Subcutaneous abdominal adipose tissue (tissue), 5 donors: Measurements from ENCODE around the gene SEMA3F.

Source experiments
- H3K27ac ChIP-seq: one replicate; pipeline ENCODE4 v1.7.0; 2013; ENCODE audit warnings: low read depth, mild to moderate bottlenecking, inconsistent platforms, low read length, moderate library complexity
- H3K27me3 ChIP-seq, 5 donors: one replicate each; pipeline ENCODE4 v1.7.0; 2013; ENCODE audit warnings: low read length in 5 of 5, inconsistent platforms in 1 of 5; ENCODE audit not compliant: control insufficient read depth in 5 of 5, insufficient read depth in 4 of 5
- H3K36me3 ChIP-seq, 5 donors: one replicate each; pipeline ENCODE4 v1.7.0; 2013; ENCODE audit warnings: low read length in 5 of 5; ENCODE audit not compliant: control insufficient read depth in 5 of 5, insufficient read depth in 5 of 5
- H3K4me1 ChIP-seq, 5 donors: one replicate each; pipeline ENCODE4 v1.7.0; 2013; ENCODE audit warnings: low read length in 5 of 5, mild to moderate bottlenecking in 3 of 5, moderate library complexity in 1 of 5; ENCODE audit not compliant: control insufficient read depth in 5 of 5, insufficient read depth in 5 of 5
- H3K4me3 ChIP-seq, 5 donors: one replicate each; pipeline ENCODE4 v1.7.0; 2013; ENCODE audit warnings: low read length in 5 of 5, low read depth in 1 of 5
- H3K9ac ChIP-seq, 5 donors: one replicate each; pipeline ENCODE4 v1.7.0; 2013; ENCODE audit warnings: low read length in 5 of 5, mild to moderate bottlenecking in 4 of 5, moderate library complexity in 3 of 5
- H3K9me3 ChIP-seq, 5 donors: one replicate each; pipeline ENCODE4 v1.7.0; 2013; ENCODE audit warnings: low read length in 5 of 5; ENCODE audit not compliant: control insufficient read depth in 5 of 5
- donor health status: healthy.
- donor health status: healthy.
- donor health status: healthy.
- donor health status: healthy.
- donor health status: healthy.

Gene SEMA3F

GRCh38 chr3:50162034-50162883 is 7.1 kb downstream of the SEMA3F start:
- H3K27ac ChIP-seq, result peak overlapping the region; percentile 83
- H3K4me1 ChIP-seq, result peaks cover 26 to 100% (median 72%) of the 10 kb centered on the region in 5 donors
- no peak overlapping the region for H3K4me3 ChIP-seq
- H3K36me3 ChIP-seq, result no peaks in the 10 kb centered on the region
- no peaks in the 10 kb centered on the region for H3K9me3 ChIP-seq
- H3K9ac ChIP-seq, result peak overlapping the region in 1 of 5 donors; percentile 48
- H3K27me3 ChIP-seq, result peaks cover 0 to 6% (median under 1%) of the 10 kb centered on the region in 5 donors

DNA sequence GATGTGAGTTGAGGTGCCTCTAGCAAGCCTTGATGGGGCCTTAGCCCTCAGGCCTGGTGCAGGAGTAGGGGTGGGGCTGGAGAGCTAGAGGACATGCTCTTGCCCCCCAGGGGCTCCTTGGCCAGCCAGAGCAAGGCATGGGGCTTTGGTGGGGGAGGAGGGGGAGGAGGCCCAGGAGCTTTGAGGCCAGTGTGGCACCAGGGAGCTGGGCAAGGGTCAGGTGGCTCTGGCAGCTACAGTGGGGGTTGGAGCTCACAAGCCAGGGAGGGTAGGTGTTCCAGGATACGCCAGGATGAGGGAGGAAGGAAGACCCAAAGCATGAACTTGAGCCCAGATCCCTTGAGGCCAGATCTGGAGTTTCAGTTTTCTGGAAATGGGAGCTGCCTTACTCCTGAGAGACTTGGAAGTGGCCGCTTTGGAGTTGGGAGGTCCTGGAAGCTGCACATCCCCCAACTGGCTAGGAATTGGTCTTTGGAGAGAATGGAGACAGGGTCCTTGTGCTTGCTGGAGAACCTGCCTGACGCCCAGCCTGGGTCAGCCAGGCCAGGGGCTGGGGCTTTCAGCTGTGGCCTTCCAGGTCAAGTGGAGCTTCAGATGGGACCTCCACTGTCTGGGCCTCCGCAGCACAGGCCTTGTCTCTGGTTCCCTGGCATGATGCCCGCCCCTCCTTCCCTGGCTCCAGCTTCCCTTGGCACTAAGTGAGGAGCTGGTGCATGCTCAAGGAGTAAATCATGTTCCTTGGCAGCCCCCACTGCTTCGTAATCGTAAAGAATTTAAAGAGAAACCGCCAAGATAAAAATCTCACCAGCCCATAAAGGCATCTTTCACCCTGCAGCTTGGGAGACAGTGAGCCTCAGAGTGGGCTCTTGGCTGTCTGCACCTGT is 8.7 kb downstream of the SEMA3F start:
- Histone ChIP-seq H3K27me3 (no peaks in the 10 kb centered on the region), H3K4me3 (peak overlapping the region in 2 of 5 donors; percentile 10 to 36), H3K36me3 (no peaks in the 10 kb centered on the region), H3K4me1 (peaks cover 28 to 99% (median 78%) of the 10 kb centered on the region in 5 donors), H3K27ac (peak overlapping the region; percentile 83), H3K9ac (peak overlapping the region in 3 of 5 donors; percentile 2 to 60 (median 11)), H3K9me3 (no peaks in the 10 kb centered on the region)

GRCh38 chr3:50164481-50164880 is 9.4 kb downstream of the SEMA3F start:
- H3K36me3 ChIP-seq, result no peaks in the 10 kb centered on the region
- peaks cover 31 to 99% (median 80%) of the 10 kb centered on the region in 5 donors for H3K4me1 ChIP-seq
- H3K9ac ChIP-seq, result peak overlapping the region in 2 of 5 donors; percentile 11 to 60
- H3K27me3 ChIP-seq, result no peaks in the 10 kb centered on the region
- H3K4me3 ChIP-seq, result peak overlapping the region in 2 of 5 donors; percentile 10 to 36
- H3K27ac ChIP-seq, result peak overlapping the region; percentile 83
- no peaks in the 10 kb centered on the region for H3K9me3 ChIP-seq

DNA sequence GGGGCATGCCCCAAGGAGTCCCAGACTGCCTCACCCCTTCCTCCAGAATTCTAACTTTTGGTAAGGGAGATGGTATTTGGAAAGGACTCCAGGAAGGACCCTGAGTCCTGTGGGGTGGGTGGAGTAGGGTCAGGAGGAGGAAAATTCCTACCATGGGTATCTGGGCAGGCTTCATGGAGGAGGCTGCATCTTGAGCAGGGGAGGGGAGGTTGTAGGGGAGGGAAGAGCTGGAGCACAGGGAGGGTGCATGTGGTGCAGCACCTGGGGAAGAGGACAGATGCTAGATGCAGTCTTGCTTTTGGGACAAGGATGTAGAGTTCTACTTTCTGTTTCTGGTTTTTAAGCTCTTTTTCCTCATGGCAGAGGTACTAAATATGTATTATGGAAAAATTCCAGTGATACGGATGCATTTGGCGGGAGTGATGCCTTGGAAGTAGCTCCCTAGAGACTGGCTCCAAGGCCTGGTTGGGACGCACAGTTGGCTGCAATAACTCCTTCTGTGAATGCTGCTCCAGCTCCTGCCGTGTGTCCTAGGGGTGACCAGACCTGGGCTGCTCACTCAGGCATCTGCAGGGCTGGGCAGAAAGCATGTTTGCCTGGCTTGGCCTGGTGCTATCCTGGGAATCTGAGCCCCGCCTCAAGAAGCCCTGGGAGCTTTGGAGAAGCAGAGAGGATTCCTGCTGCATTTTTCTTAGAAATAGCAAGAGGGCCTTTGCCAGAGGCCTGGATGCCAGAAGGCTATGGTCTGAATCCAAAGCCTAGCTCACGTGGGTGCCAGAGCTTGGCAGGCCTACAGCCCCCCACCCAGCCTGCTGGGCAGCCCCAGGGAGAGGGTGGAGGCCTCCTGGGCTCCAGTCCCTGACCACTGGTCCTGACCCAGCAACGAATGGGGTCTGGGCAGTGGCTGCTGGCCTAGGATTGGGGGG is 10.1 kb downstream of the SEMA3F start:
- H3K9me3 ChIP-seq, result no peaks in the 10 kb centered on the region
- peak overlapping the region in 4 of 5 donors; percentile 8 to 48 (median 20) for H3K4me3 ChIP-seq
- H3K4me1 ChIP-seq, result peaks cover 33 to 99% (median 75%) of the 10 kb centered on the region in 5 donors
- H3K27me3 ChIP-seq, result no peaks in the 10 kb centered on the region
- no peaks in the 10 kb centered on the region for H3K36me3 ChIP-seq
- H3K27ac ChIP-seq, result peak overlapping the region; percentile 83
- peak overlapping the region in 2 of 5 donors; percentile 21 to 60 for H3K9ac ChIP-seq

GRCh38 chr3:50165910-50166538 is 10.9 kb downstream of the SEMA3F start:
- H3K4me1 ChIP-seq, result peaks cover 35 to 99% (median 72%) of the 10 kb centered on the region in 5 donors
- H3K36me3 ChIP-seq, result no peaks in the 10 kb centered on the region
- H3K27ac ChIP-seq, result peak overlapping the region; percentile 83
- H3K27me3 ChIP-seq, result no peaks in the 10 kb centered on the region
- H3K9me3 ChIP-seq, result no peaks in the 10 kb centered on the region
- peak overlapping the region in 2 of 5 donors; percentile 21 to 60 for H3K9ac ChIP-seq
- peak overlapping the region in 3 of 5 donors; percentile 28 to 48 (median 36) for H3K4me3 ChIP-seq

DNA sequence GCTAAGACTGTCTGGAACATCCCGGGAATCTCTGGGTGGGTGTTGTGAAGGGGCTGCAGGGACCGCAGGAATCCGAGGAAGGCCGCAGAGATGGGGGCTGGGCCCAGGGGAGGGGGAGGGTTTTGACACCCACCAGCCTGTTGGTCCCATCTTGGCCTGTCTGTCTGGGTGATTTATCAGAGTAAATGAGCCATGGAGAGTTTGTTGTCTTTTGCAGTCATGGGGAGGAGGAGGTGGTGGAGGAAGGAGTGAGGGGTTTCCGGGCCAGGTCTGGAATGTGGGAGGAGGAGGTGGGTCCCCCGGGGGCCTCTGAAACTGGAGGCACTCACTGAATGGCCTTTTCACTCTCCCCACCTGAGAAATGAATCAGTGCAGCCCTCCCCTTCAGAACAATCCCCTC is 11.5 kb downstream of the SEMA3F start:
- Histone ChIP-seq H3K4me3 (peak overlapping the region in 1 of 5 donors; percentile 36), H3K27ac (peak overlapping the region; percentile 83), H3K9ac (peak overlapping the region in 2 of 5 donors; percentile 43 to 60), H3K27me3 (no peaks in the 10 kb centered on the region), H3K36me3 (no peaks in the 10 kb centered on the region), H3K4me1 (peaks cover 35 to 99% (median 68%) of the 10 kb centered on the region in 5 donors), H3K9me3 (no peaks in the 10 kb centered on the region)

- Histone ChIP-seq H3K36me3 (no peaks in the 10 kb centered on the region), H3K9ac (peak overlapping the region in 2 of 5 donors; percentile 43 to 60), H3K9me3 (no peaks in the 10 kb centered on the region), H3K4me1 (peaks cover 35 to 99% (median 62%) of the 10 kb centered on the region in 5 donors), H3K27me3 (no peaks in the 10 kb centered on the region), H3K27ac (peak overlapping the region; percentile 83), H3K4me3 (no peak overlapping the region)
Measured at GRCh38 chr3:50167069-50167840, 12.1 kb downstream of the SEMA3F start.

DNA sequence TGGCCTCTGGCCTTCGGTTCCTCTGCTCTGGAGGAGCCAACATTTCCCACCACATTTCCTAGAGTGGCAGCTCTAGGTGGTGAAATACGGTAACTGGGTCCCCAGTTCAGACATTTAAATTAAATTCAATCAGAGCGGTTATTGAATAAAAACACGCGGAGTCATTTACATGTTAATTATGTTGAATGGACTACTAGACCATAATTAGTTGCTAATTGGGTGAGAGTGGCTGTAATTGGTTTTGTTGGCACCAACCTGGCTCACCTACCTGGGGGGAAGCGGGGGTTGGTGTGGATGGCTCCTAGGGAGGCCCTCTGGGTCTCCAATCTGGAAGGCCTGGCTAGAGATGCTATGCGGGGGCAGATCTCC is 12.7 kb downstream of the SEMA3F start:
- peaks cover 35 to 99% (median 61%) of the 10 kb centered on the region in 5 donors for H3K4me1 ChIP-seq
- peak overlapping the region in 2 of 5 donors; percentile 23 to 55 for H3K9ac ChIP-seq
- no peaks in the 10 kb centered on the region for H3K36me3 ChIP-seq

More for the DNA sequence above, 12.7 kb downstream of the SEMA3F start:
- Histone ChIP-seq H3K27me3 (no peaks in the 10 kb centered on the region), H3K27ac (peak overlapping the region; percentile 83), H3K9me3 (no peaks in the 10 kb centered on the region), H3K4me3 (no peak overlapping the region)
